HepG2 (cell line): Measurements from ENCODE around the gene RAPSN. TPM values are rescaled to one million over a fixed set of nuclear protein-coding genes. Genes with fewer than 3 reads are reported as not detected.
A peak's percentile ranks its signal among the peaks of the same experiment; 100 is the strongest.

ENCODE experiments used
- CBX2 ChIP-seq, 2 experiments: fragments of 200-600 bp in 1 of 2; sonication (generic); formaldehyde crosslinking in 1 of 2; IDR thresholded peaks; 2 replicates each; pipeline versions ENCODE4 v1.7.0 to v1.8.1; 2018 to 2022; ENCODE audit warnings: low read depth in 2 of 2, low read length in 1 of 2, mild to moderate bottlenecking in 1 of 2, missing genetic modification reagents in 1 of 2
- CBX5 ChIP-seq: sonication (generic); formaldehyde crosslinking; IDR thresholded peaks from 2 replicates; pipeline ENCODE4 v1.4.0; 2020; ENCODE audit warnings: missing genetic modification reagents, borderline replicate concordance
- KMT2A ChIP-seq: sonication (generic); formaldehyde crosslinking; IDR thresholded peaks from 2 replicates; pipeline ENCODE4 v1.4.0; 2020; ENCODE audit warnings: missing genetic modification reagents
- NFKBIZ ChIP-seq: IDR thresholded peaks from 2 replicates; pipeline ENCODE4 v1.6.1; 2018; ENCODE audit warnings: missing genetic modification reagents, missing compliant biosample characterization
- NKX3-1 ChIP-seq: sonication (generic); formaldehyde crosslinking; IDR thresholded peaks from 2 replicates; pipeline ENCODE4 v1.5.0; 2020; ENCODE audit warnings: missing genetic modification reagents
- PHF21A ChIP-seq: sonication (generic); formaldehyde crosslinking; IDR thresholded peaks from 2 replicates; pipeline ENCODE4 v1.5.0; 2020; ENCODE audit warnings: mild to moderate bottlenecking, missing genetic modification reagents
- RBFOX2 ChIP-seq: fragments of 200-400 bp; formaldehyde crosslinking; IDR thresholded peaks from 2 replicates; pipeline ENCODE4 v1.6.1; 2017; ENCODE audit warnings: low read depth, mild to moderate bottlenecking, low read length
- RFX3 ChIP-seq: IDR thresholded peaks from 2 replicates; pipeline ENCODE4 v1.6.1; 2016; ENCODE audit warnings: missing biosample characterization, missing genetic modification reagents
- ZMYM2 ChIP-seq: sonication (generic); formaldehyde crosslinking; IDR thresholded peaks from 2 replicates; pipeline ENCODE4 v1.8.0; 2022; ENCODE audit warnings: mild to moderate bottlenecking, missing genetic modification reagents
- ZNF10 ChIP-seq: sonication (generic); formaldehyde crosslinking; IDR thresholded peaks from 2 replicates; pipeline ENCODE4 v1.4.0; 2020; ENCODE audit warnings: mild to moderate bottlenecking, low read depth, missing genetic modification reagents, borderline replicate concordance
- ZNF333 ChIP-seq: sonication (generic); formaldehyde crosslinking; IDR thresholded peaks from 2 replicates; pipeline ENCODE4 v1.4.0; 2020; ENCODE audit warnings: mild to moderate bottlenecking, missing genetic modification reagents, borderline replicate concordance
- ZNF615 ChIP-seq: sonication (generic); formaldehyde crosslinking; IDR thresholded peaks from 2 replicates; pipeline ENCODE4 v1.5.0; 2020; ENCODE audit warnings: mild to moderate bottlenecking, missing genetic modification reagents, borderline replicate concordance
- ZNF773 ChIP-seq: sonication (generic); formaldehyde crosslinking; IDR thresholded peaks from 2 replicates; pipeline ENCODE4 v1.4.0; 2020; ENCODE audit warnings: missing genetic modification reagents, borderline replicate concordance
- polyA plus RNA-seq, 8 experiments: library from polyadenylated mRNA; depleted of rRNA in 3 of 8; stranded (reverse) in 7 of 8; unstranded in 1 of 8; fragments of >200 nt; fragmentation: Illumina TruSeq in 4 of 8; extraction: Trizol in 4 of 8; gene quantifications; 2 replicates each; pipeline versions ENCODE4 v1.2.1 to v1.2.3, GENCODE V29; 2011 to 2016; ENCODE audit warnings: low read depth in 4 of 8, missing spikeins in 1 of 8, mixed read lengths in 1 of 8; ENCODE audit not compliant: insufficient read depth in 1 of 8
- total RNA-seq, 5 experiments: library from RNA; depleted of rRNA; stranded (reverse); fragments of >200 nt; fragmentation: Illumina TruSeq; extraction: Trizol; gene quantifications; 2 replicates each; pipeline ENCODE4 v1.2.3, GENCODE V29; 2016; ENCODE audit warnings: low read depth in 1 of 5
- TF ChIP-seq, protein P1 (sequence below), 2 experiments: IDR thresholded peaks; 2 replicates each; pipeline ENCODE4 v1.6.1; 2011 to 2012; ENCODE audit warnings: low read length in 2 of 2, borderline replicate concordance in 1 of 2, low read depth in 1 of 2, mild to moderate bottlenecking in 1 of 2, moderate library complexity in 1 of 2
- TF ChIP-seq, protein P2 (sequence below): sonication (generic); formaldehyde crosslinking; IDR thresholded peaks from 2 replicates; pipeline ENCODE4 v1.4.0; 2020; ENCODE audit warnings: low read depth, missing genetic modification reagents
- TF ChIP-seq, protein P3 (sequence below): IDR thresholded peaks from 2 replicates; pipeline ENCODE4 v1.6.1; 2016
- TF ChIP-seq, protein P4 (sequence below): sonication (generic); formaldehyde crosslinking; IDR thresholded peaks from 2 replicates; pipeline ENCODE4 v1.4.0; 2020; ENCODE audit warnings: mild to moderate bottlenecking, missing genetic modification reagents, borderline replicate concordance

Gene RAPSN
- total and polyA plus RNA-seq, 2 of the 13 experiments (the other 11 are each of a cell fraction or from before 2014, with no cell fraction given) = 0.15 to 1.2 TPM

DNA sequence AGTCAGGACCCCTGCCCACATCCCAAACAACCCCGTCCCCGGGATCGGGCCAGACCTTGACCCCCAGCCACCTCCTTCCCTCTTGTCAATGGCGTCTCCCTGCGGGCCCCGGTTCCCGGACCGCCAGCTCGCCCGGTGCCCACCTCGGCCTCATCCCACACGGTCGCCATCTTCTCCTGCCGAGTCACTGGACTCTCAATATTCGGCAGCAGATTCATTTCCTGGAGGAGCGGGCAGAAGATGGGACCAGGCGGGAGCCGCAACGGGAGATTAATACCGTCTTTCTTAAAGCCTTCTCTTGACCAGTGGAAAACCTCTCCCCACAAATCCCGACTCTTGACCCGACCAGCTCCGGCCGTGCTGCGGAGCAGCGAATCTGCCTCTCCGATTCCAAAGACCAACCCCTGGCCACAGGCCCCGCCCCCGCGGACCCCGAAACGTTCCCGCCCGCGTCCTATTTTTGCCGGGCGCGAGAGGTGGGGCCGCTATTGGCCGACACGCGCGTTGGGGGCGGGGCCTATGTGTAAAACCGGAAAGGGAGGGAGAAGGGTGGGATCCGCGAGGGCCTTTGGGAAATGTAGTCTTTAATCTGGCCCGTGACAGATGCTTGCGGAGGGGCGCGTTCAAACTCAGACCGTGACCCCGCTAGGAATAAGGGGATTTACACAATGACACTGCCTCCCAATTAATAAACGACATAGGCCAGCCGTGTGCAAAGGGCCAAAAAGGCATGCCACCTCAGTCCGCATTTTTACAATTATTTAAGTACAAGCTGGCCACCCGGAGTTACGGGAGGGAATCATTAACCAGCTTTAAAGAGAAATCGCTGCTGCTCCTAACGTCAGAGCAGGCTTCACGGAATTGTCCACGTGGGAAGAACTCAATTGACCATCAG, 22.6 kb downstream of the RAPSN start, which contains the start of gene PSMC3 (continued):
- TF ChIP-seq, protein P1, sequence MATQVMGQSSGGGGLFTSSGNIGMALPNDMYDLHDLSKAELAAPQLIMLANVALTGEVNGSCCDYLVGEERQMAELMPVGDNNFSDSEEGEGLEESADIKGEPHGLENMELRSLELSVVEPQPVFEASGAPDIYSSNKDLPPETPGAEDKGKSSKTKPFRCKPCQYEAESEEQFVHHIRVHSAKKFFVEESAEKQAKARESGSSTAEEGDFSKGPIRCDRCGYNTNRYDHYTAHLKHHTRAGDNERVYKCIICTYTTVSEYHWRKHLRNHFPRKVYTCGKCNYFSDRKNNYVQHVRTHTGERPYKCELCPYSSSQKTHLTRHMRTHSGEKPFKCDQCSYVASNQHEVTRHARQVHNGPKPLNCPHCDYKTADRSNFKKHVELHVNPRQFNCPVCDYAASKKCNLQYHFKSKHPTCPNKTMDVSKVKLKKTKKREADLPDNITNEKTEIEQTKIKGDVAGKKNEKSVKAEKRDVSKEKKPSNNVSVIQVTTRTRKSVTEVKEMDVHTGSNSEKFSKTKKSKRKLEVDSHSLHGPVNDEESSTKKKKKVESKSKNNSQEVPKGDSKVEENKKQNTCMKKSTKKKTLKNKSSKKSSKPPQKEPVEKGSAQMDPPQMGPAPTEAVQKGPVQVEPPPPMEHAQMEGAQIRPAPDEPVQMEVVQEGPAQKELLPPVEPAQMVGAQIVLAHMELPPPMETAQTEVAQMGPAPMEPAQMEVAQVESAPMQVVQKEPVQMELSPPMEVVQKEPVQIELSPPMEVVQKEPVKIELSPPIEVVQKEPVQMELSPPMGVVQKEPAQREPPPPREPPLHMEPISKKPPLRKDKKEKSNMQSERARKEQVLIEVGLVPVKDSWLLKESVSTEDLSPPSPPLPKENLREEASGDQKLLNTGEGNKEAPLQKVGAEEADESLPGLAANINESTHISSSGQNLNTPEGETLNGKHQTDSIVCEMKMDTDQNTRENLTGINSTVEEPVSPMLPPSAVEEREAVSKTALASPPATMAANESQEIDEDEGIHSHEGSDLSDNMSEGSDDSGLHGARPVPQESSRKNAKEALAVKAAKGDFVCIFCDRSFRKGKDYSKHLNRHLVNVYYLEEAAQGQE (IDR thresholded peaks at IDR 0.05; ENCODE audit: borderline replicate concordance in 1 of 2, low read depth in 1 of 2, low read length in 2 of 2) = no peak
- TF ChIP-seq RBFOX2 (peak; percentile 79), ZMYM2 (CRISPR knock-in tag) (no peak), ZNF10 (CRISPR knock-in tag) (no peak), RFX3 (CRISPR knock-in tag) (no peak; the same call in 1 of the 2 replicates), CBX2 (IDR thresholded peaks at IDR 0.05; ENCODE audit: low read depth, low read length) (no peak), CBX2 (CRISPR knock-in tag; IDR thresholded peaks at IDR 0.05; ENCODE audit: low read depth) (no peak), NKX3-1 (CRISPR knock-in tag) (peak; percentile 88), ZNF773 (peak; percentile 63; the same call in 1 of the 2 replicates), PHF21A (CRISPR knock-in tag) (peak; percentile 66; the same call in 1 of the 2 replicates), ZNF333 (peak; percentile 85; the same call in 1 of the 2 replicates), KMT2A (CRISPR knock-in tag) (peak; percentile 61; the same call in 1 of the 2 replicates), NFKBIZ (CRISPR knock-in tag) (0 out of 2 replicates have a peak, but pooled peaks have one; percentile 15), ZNF615 (CRISPR knock-in tag) (no peak), CBX5 (CRISPR knock-in tag) (no peak)
- TF ChIP-seq, protein P2, sequence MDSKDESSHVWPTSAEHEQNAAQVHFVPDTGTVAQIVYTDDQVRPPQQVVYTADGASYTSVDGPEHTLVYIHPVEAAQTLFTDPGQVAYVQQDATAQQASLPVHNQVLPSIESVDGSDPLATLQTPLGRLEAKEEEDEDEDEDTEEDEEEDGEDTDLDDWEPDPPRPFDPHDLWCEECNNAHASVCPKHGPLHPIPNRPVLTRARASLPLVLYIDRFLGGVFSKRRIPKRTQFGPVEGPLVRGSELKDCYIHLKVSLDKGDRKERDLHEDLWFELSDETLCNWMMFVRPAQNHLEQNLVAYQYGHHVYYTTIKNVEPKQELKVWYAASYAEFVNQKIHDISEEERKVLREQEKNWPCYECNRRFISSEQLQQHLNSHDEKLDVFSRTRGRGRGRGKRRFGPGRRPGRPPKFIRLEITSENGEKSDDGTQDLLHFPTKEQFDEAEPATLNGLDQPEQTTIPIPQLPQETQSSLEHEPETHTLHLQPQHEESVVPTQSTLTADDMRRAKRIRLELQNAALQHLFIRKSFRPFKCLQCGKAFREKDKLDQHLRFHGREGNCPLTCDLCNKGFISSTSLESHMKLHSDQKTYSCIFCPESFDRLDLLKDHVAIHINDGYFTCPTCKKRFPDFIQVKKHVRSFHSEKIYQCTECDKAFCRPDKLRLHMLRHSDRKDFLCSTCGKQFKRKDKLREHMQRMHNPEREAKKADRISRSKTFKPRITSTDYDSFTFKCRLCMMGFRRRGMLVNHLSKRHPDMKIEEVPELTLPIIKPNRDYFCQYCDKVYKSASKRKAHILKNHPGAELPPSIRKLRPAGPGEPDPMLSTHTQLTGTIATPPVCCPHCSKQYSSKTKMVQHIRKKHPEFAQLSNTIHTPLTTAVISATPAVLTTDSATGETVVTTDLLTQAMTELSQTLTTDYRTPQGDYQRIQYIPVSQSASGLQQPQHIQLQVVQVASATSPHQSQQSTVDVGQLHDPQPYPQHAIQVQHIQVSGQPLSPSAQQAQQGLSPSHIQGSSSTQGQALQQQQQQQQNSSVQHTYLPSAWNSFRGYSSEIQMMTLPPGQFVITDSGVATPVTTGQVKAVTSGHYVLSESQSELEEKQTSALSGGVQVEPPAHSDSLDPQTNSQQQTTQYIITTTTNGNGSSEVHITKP (CRISPR knock-in tag) = no peak; the same call in 1 of the 2 replicates
- TF ChIP-seq, protein P3, sequence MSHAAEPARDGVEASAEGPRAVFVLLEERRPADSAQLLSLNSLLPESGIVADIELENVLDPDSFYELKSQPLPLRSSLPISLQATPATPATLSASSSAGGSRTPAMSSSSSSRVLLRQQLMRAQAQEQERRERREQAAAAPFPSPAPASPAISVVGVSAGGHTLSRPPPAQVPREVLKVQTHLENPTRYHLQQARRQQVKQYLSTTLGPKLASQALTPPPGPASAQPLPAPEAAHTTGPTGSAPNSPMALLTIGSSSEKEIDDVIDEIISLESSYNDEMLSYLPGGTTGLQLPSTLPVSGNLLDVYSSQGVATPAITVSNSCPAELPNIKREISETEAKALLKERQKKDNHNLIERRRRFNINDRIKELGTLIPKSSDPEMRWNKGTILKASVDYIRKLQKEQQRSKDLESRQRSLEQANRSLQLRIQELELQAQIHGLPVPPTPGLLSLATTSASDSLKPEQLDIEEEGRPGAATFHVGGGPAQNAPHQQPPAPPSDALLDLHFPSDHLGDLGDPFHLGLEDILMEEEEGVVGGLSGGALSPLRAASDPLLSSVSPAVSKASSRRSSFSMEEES (CRISPR knock-in tag) = 0 out of 2 replicates have a peak, but pooled peaks have one; percentile 14
- TF ChIP-seq, protein P4, sequence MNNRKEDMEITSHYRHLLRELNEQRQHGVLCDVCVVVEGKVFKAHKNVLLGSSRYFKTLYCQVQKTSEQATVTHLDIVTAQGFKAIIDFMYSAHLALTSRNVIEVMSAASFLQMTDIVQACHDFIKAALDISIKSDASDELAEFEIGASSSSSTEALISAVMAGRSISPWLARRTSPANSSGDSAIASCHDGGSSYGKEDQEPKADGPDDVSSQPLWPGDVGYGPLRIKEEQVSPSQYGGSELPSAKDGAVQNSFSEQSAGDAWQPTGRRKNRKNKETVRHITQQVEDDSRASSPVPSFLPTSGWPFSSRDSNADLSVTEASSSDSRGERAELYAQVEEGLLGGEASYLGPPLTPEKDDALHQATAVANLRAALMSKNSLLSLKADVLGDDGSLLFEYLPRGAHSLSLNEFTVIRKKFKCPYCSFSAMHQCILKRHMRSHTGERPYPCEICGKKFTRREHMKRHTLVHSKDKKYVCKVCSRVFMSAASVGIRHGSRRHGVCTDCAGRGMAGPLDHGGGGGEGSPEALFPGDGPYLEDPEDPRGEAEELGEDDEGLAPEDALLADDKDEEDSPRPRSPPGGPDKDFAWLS (CRISPR knock-in tag) = no peak
